H9 (cell line): Measurements from ENCODE around the gene EDDM13. TPM values are rescaled to one million over a fixed set of nuclear protein-coding genes. Genes with fewer than 3 reads are reported as not detected.

Experiments used
- DNase-seq: peaks from one replicate; pipeline ENCODE4 v3.0.0-alpha.2; 2017
- H2AFZ ChIP-seq: one replicate; pipeline ENCODE4 v1.6.1; 2013; ENCODE audit warnings: mild to moderate bottlenecking, low read length, control low read depth, moderate library complexity
- H2AK5ac ChIP-seq: 2 replicates; pipeline ENCODE4 v1.6.1; 2013; ENCODE audit warnings: low read length, control low read depth, mixed read lengths; ENCODE audit not compliant: insufficient read length
- H2BK120ac ChIP-seq: one replicate; pipeline ENCODE4 v1.6.1; 2013; ENCODE audit warnings: low read depth, mild to moderate bottlenecking, low read length, control low read depth, inconsistent platforms; ENCODE audit not compliant: poor library complexity, severe bottlenecking
- H2BK12ac ChIP-seq: 2 replicates; pipeline ENCODE4 v1.6.1; 2013; ENCODE audit warnings: low read length, control low read depth, mixed read lengths, low read depth; ENCODE audit not compliant: insufficient read length
- H2BK15ac ChIP-seq: 2 replicates; pipeline ENCODE4 v1.6.1; 2013; ENCODE audit warnings: low read depth, low read length, control low read depth
- H2BK20ac ChIP-seq: one replicate; pipeline ENCODE4 v1.6.1; 2013; ENCODE audit warnings: low read depth, mild to moderate bottlenecking, low read length, control low read depth, inconsistent platforms; ENCODE audit not compliant: poor library complexity, severe bottlenecking
- H2BK5ac ChIP-seq: 2 replicates; pipeline ENCODE4 v1.6.1; 2013; ENCODE audit warnings: low read length, control low read depth, mixed read lengths; ENCODE audit not compliant: insufficient read length
- H3K14ac ChIP-seq: 2 replicates; pipeline ENCODE4 v1.6.1; 2013; ENCODE audit warnings: low read length, control low read depth; ENCODE audit not compliant: insufficient read depth
- H3K18ac ChIP-seq: 2 replicates; pipeline ENCODE4 v1.6.1; 2013; ENCODE audit warnings: low read depth, mild to moderate bottlenecking, mixed read lengths, low read length, control low read depth; ENCODE audit not compliant: insufficient read length
- H3K23ac ChIP-seq: 2 replicates; pipeline ENCODE4 v1.6.1; 2013; ENCODE audit warnings: low read length, control low read depth, mixed read lengths, low read depth; ENCODE audit not compliant: insufficient read length
- H3K23me2 ChIP-seq: 2 replicates; pipeline ENCODE4 v1.6.1; 2013; ENCODE audit warnings: low read depth, mild to moderate bottlenecking, mixed read lengths, low read length, control low read depth; ENCODE audit not compliant: insufficient read length, poor library complexity, severe bottlenecking
- H3K27ac ChIP-seq: 2 replicates; pipeline ENCODE4 v1.5.1; 2013; ENCODE audit warnings: low read length, control low read depth, mixed read lengths, low read depth; ENCODE audit not compliant: insufficient read length
- H3K27me3 ChIP-seq: 2 replicates; pipeline ENCODE4 v1.6.1; 2013; ENCODE audit warnings: low read length, control low read depth, inconsistent platforms; ENCODE audit not compliant: insufficient read depth
- H3K4ac ChIP-seq: 2 replicates; pipeline ENCODE4 v1.6.1; 2013; ENCODE audit warnings: low read depth, mild to moderate bottlenecking, control low read depth, inconsistent platforms, low read length, moderate library complexity
- H3K4me1 ChIP-seq: 2 replicates; pipeline ENCODE4 v1.6.1; 2013; ENCODE audit warnings: low read length, control low read depth, inconsistent platforms; ENCODE audit not compliant: insufficient read depth
- H3K4me2 ChIP-seq: 2 replicates; pipeline ENCODE4 v1.6.1; 2013; ENCODE audit warnings: low read length, control low read depth, mixed read lengths; ENCODE audit not compliant: insufficient read length, insufficient read depth
- H3K56ac ChIP-seq: 2 replicates; pipeline ENCODE4 v1.6.1; 2013; ENCODE audit warnings: low read depth, mild to moderate bottlenecking, mixed read lengths, low read length, control low read depth; ENCODE audit not compliant: insufficient read length
- H3K79me1 ChIP-seq: 2 replicates; pipeline ENCODE4 v1.6.1; 2013; ENCODE audit warnings: low read depth, mild to moderate bottlenecking, moderate library complexity, low read length, control low read depth, inconsistent platforms; ENCODE audit not compliant: insufficient read depth, poor library complexity, severe bottlenecking
- H3K79me2 ChIP-seq: 2 replicates; pipeline ENCODE4 v1.6.1; 2013; ENCODE audit warnings: low read length, control low read depth, inconsistent platforms; ENCODE audit not compliant: insufficient read depth
- H3K9ac ChIP-seq: 2 replicates; pipeline ENCODE4 v1.6.1; 2013; ENCODE audit warnings: low read length, control low read depth, mixed read lengths; ENCODE audit not compliant: insufficient read length; ENCODE audit errors: extremely low read depth
- H3K9me3 ChIP-seq: one replicate; pipeline ENCODE4 v1.6.1; 2013; ENCODE audit warnings: low read depth, low read length, inconsistent platforms; ENCODE audit not compliant: control insufficient read depth
- H3T11ph ChIP-seq: one replicate; pipeline ENCODE4 v1.6.1; 2013; ENCODE audit warnings: mild to moderate bottlenecking, low read length, control low read depth, inconsistent platforms
- H4K20me1 ChIP-seq: one replicate; pipeline ENCODE4 v1.6.1; 2013; ENCODE audit not compliant: control insufficient read depth, insufficient read length, insufficient read depth
- H4K5ac ChIP-seq: 2 replicates; pipeline ENCODE4 v1.6.1; 2013; ENCODE audit warnings: low read depth, mild to moderate bottlenecking, mixed read lengths, low read length, control low read depth; ENCODE audit not compliant: insufficient read length
- H4K8ac ChIP-seq: replicated peaks from 2 replicates; pipeline ENCODE4 v1.6.1; 2013; ENCODE audit warnings: low read length, control low read depth, mixed read lengths, low read depth; ENCODE audit not compliant: insufficient read length
- H4K91ac ChIP-seq: 2 replicates; pipeline ENCODE4 v1.6.1; 2013; ENCODE audit warnings: low read depth, mild to moderate bottlenecking, moderate library complexity, mixed read lengths, low read length, control low read depth; ENCODE audit not compliant: insufficient read length
- H3K27ac Mint-ChIP-seq, 3 experiments: 2 replicates in 2 of 3; 3 replicates in 1 of 3; pipeline ENCODE4 v1.8.0; 2020 to 2021; ENCODE audit warnings: mixed read lengths in 3 of 3, mild to moderate bottlenecking in 1 of 3, moderate library complexity in 1 of 3
- H3K27me3 Mint-ChIP-seq: 2 replicates; pipeline ENCODE4 v1.8.0; 2021; ENCODE audit warnings: low read depth, mild to moderate bottlenecking, moderate library complexity, mixed read lengths
- H3K36me3 Mint-ChIP-seq, 3 experiments: 2 replicates in 2 of 3; 3 replicates in 1 of 3; pipeline ENCODE4 v1.8.0; 2020 to 2021; ENCODE audit warnings: low read depth in 3 of 3, mixed read lengths in 3 of 3; ENCODE audit not compliant: insufficient read depth in 1 of 3
- H3K4me1 Mint-ChIP-seq, 2 experiments: 2 replicates each; pipeline ENCODE4 v1.8.0; 2020; ENCODE audit warnings: mixed read lengths in 2 of 2
- H3K4me3 Mint-ChIP-seq, 2 experiments: 2 replicates in 1 of 2; 3 replicates in 1 of 2; pipeline ENCODE4 v1.8.0; 2020 to 2021; ENCODE audit warnings: mild to moderate bottlenecking in 2 of 2, mixed read lengths in 2 of 2, moderate library complexity in 1 of 2
- H3K9me3 Mint-ChIP-seq, 2 experiments: 2 replicates in 1 of 2; 3 replicates in 1 of 2; pipeline ENCODE4 v1.8.0; 2020; ENCODE audit warnings: mild to moderate bottlenecking in 2 of 2, mixed read lengths in 2 of 2, moderate library complexity in 1 of 2
- CTCF ChIP-seq: fragments of 200-600 bp; sonication (generic); conservative IDR thresholded peaks from 3 replicates; pipeline ENCODE4 v1.8.0; 2021; ENCODE audit warnings: antibody characterized with exemption, mild to moderate bottlenecking
- total RNA-seq: library from RNA; stranded (reverse); gene quantifications from 2 replicates; pipeline ENCODE4 v1.2.1, GENCODE V29; 2021

The EDDM13 gene
- total RNA-seq, 1 experiment from 2014 or later: not detected

GRCh38 chr19:56341948-56342347 lies 69.4 kb downstream of the EDDM13 start:
- Histone ChIP-seq H3K56ac (no peak overlapping the region), H2AFZ (no peak overlapping the region), H4K8ac (no peak overlapping the region), H3K9me3 (peaks cover 50% of the 10 kb centered on the region), H4K91ac (no peak overlapping the region), H3K23me2 (no peaks in the 10 kb centered on the region), H2BK5ac (no peak overlapping the region), H3K14ac (no peak overlapping the region), H2BK120ac (no peak overlapping the region), H2BK20ac (no peak overlapping the region), H2BK12ac (no peak overlapping the region), H3K79me2 (no peaks in the 10 kb centered on the region), H2AK5ac (no peak overlapping the region), H3K27ac (no peak overlapping the region), H3K23ac (no peak overlapping the region), H3K9ac (no peak overlapping the region), H4K5ac (no peak overlapping the region), H3K27me3 (no peaks in the 10 kb centered on the region), H4K20me1 (peaks cover 3% of the 10 kb centered on the region), H3K79me1 (no peaks in the 10 kb centered on the region), H3K18ac (no peak overlapping the region), H3T11ph (no peak overlapping the region), H3K4ac (no peak overlapping the region), H3K4me1 (no peaks in the 10 kb centered on the region), H3K4me2 (no peak overlapping the region), H2BK15ac (no peak overlapping the region)
- Mint-ChIP-seq H3K4me1 (peaks cover 4 to 12% of the 10 kb centered on the region in 2 experiments; a peak in 3 of 4 replicates), H3K4me3 (no peak overlapping the region), H3K27me3 (peaks cover 4% of the 10 kb centered on the region), H3K27ac (no peak overlapping the region), H3K36me3 (peaks cover 18 to 31% (median 24%) of the 10 kb centered on the region in 3 experiments; a peak in 6 of 7 replicates), H3K9me3 (peaks cover 71 to 81% of the 10 kb centered on the region in 2 experiments)
- no peak for TF ChIP-seq CTCF
- no peak for DNase-seq
